HG03045 (cell line): ENCODE measurements around the gene SLC45A1.

ENCODE experiments used
- ATAC-seq: cut with Tn5 transposase; IDR thresholded peaks from one replicate; pipeline ENCODE4 v1.9.1; 2021; ENCODE audit warnings: mild to moderate bottlenecking, moderate library complexity; ENCODE audit not compliant: unreplicated experiment

The SLC45A1 gene

DNA sequence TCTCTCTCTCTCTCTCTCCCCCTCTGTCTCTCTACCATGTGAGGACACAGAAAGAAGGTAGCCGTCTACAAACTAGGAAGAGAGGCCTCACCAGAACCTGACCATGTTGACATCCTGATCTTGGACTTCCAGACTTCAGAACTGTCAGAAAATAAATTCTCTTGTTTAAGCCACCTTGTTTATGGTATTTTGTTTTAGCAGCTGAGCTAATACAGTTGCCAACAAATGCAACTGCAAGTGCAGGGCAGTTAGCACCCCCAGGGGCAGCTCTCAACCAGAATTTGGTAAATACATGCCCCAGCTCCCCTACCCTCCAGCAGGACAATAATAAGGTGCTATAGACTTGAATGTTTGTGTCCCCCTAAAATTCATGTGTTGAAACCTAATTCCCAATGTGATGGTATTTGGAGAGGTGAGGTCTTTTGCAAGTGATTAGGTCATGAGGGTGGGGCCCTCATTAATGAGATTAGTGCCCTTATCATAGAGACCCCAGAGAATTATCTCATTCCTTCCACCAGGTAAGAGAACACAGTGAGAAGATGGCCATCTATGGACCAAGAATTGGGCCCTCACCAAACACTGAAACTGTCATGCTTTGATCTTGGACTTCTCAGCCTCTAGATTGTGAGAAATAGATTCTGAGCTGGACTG lies 6.7 kb upstream of the SLC45A1 start:
- no peak for ATAC-seq

DNA sequence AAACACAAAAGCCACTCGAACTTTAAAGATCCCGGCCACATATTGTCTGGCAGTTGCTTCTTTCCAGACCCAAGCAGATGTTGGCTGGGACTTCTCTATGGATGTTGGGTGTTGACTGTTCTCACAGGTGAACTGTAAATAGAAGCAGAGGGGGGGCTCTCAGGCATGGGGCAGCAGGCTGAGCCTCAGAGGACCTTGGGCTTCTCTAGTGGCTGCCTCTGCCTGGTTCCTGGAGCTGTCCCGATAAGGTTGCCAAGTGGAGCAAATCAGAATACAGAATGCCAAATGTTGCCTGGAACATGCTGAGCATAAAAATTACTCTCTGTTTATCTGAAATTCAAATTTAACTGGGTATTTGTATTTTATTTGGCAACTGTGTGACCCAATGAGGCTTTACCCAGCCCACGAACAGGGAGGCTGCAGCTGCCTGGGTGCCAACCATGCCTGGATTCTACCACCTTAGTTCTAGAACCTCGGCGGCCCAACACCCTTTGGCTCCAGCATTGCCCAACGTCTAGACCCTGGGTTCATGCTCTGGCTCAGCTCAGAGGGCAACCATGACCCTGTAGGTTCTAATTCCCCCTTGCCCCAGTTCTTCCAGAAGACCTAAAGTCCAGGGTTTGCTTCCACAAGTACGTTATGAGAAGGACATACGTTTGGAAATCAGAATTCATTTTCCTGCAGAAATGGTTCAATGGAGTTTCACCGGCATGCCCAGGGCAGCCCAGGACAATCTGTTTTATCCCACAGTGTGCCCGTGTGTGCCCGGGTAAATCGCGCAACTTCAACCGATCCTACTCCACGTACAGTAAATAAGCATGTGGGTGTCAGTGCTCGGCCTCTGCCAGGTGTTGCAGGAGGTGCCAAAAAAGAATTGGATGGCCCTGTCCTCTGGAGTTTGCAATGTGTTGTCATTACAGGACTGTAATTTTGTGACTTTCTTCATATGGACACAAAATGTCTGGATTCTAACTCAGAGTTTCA lies 5.4 kb upstream of the SLC45A1 start:
- no peak for ATAC-seq

GRCh38 chr1:8313231-8313630 lies 4.7 kb upstream of the SLC45A1 start:
- no peak for ATAC-seq

- no peak for ATAC-seq
Observed at GRCh38 chr1:8314346-8315280, 3.3 kb upstream of the SLC45A1 start.

DNA sequence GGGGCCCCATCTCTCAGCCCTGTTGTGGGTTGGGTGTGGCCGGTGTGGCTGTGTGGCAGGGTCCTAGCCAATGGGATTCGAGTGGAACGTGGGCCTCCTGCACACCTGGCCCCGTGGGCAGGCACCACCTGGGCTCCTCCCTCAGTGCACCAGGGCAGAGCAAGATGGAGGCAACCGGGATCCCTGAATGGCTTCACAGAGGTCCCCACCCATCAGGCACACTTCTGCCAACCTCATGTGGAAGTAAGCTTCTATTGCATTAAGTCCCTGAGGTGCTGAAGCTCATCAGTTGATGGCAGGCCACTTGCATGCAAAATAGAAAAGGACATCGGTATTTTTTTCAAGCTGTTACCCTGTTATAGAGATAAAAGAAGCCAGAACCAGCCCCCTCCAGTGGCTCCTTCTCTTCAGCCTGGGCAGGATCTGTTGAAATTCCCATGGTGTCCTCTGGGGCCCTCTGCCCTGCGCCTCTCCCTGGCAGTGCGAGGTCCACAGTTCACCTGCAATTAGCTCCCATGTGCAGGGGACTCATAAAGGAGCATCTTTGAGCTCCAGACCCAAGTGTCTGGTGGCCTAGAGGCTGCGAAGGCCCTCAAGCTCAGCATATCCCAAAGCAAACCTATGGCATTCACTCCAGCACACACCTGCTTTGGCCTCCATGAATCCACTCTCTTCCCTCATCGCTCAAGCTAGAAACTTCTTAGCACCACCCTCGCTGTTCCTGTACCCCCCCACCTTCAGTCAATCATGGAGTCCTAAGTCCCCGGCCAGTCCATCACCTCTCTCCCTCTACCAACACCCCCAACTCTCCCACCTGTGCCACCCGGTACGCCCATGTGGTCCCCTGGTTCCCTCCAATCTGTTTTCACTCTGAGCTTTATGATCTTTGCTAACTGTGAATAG lies 2.1 kb upstream of the SLC45A1 start:
- no peak for ATAC-seq

GRCh38 chr1:8318436-8318835 lies 522 bp downstream of the SLC45A1 start:
- ATAC-seq = no peak

GRCh38 chr1:8321612-8322011 lies 3.7 kb downstream of the SLC45A1 start:
- ATAC-seq = no peak

DNA sequence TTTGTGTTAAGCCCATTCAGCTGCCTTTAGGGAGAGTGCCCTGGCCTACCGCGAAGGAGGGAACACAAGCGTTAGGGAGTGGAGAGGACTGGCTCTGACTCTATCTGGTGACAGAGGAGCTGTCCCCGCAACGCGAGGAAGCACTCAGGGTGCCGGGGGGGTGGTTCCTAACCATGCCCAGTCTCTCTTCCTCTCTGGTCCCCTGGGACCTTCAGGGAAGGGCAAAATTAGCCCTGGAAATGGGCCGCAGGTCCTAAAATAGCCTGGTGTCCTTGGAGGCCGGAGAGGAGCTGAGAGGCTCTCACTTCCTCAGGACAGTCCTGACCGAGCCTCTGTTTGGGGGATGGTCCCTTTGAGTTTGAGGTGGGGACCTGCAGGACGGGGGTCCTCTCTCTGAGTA lies 5.8 kb downstream of the SLC45A1 start:
- ATAC-seq = no peak

DNA sequence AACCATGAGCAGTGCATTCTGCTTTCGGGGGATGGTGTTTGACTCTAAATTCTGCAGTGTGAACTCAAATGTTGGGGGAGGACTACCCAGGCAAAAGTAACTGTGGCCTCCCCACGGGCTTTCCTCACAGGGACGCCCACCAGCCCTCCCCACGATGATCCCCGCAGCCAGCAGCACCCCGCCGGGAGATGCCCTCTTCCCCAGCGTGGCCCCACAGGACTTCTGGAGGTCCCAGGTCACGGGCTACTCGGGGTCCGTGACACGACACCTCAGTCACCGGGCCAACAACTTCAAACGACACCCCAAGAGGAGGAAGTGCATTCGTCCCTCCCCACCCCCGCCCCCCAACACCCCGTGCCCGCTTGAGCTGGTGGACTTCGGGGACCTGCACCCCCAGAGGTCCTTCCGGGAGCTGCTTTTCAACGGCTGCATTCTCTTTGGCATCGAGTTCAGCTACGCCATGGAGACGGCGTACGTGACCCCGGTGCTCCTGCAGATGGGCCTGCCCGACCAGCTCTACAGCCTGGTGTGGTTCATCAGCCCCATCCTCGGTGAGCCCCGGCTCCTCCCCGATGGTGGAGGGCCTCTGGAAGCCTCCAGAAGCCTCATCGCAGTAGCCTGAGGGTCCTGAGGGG lies 6.4 kb downstream of the SLC45A1 start:
- ATAC-seq = no peak

DNA sequence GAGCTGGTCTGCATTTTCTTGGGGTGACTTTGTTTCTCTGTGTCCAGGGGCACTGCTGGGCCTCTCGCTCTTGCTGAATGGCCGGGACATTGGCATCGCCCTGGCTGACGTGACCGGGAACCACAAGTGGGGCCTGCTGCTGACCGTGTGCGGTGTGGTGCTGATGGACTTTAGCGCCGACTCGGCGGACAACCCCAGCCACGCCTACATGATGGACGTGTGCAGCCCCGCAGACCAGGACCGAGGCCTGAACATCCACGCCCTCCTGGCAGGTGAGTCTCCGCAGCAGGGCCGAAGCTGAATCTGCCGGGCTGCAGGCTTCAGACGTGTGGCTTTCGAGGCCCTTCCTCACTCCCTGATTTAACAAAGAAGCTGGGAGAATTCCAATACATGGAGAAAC lies 7.9 kb downstream of the SLC45A1 start:
- no peak for ATAC-seq

GRCh38 chr1:8326265-8326664 lies 8.4 kb downstream of the SLC45A1 start:
- no peak for ATAC-seq

DNA sequence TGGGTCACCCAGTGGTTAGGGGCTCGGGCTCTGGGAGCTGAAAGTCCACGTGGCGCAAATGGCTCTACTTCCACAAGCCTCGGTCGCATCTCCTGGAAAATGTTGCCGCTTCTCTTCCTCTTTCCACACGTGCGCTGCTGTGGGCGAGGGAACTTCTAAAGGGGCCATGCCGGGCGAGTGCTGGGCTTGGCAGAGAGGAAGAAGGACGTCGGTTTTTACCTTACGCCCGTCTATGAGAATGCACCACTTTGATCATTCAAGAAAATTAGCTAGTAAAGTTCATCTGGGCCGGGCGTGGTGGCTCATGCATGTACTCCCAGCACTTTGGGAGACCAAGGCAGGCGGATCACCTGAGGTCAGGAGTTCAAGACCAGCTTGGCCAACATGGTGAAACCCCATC lies 10.4 kb downstream of the SLC45A1 start:
- ATAC-seq = no peak

GRCh38 chr1:8329439-8329838 lies 11.5 kb downstream of the SLC45A1 start:
- ATAC-seq = no peak

DNA sequence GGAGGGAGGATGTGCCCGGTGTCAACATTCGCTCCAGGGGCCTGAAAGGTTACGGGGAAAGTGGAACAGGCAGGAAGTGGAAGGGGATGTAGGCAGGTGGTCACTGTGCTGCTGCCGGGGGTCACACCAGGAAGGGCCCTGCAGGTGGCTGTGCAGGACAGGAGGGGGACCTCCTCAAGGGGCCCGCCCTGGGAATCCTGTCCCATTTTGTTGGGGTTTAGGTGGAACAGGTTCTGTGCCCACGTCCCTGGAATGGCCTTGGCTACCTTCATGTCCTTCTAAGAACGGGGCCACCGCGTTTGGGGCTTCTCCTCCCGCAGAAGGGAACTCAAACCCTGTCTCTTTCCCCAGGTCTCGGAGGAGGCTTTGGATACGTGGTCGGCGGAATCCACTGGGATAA lies 11.9 kb downstream of the SLC45A1 start:
- ATAC-seq = no peak

- no peak for ATAC-seq
Observed at GRCh38 chr1:8330271-8331125, 12.6 kb downstream of the SLC45A1 start.

- ATAC-seq = no peak
Observed at GRCh38 chr1:8332806-8333205, 14.9 kb downstream of the SLC45A1 start.

DNA sequence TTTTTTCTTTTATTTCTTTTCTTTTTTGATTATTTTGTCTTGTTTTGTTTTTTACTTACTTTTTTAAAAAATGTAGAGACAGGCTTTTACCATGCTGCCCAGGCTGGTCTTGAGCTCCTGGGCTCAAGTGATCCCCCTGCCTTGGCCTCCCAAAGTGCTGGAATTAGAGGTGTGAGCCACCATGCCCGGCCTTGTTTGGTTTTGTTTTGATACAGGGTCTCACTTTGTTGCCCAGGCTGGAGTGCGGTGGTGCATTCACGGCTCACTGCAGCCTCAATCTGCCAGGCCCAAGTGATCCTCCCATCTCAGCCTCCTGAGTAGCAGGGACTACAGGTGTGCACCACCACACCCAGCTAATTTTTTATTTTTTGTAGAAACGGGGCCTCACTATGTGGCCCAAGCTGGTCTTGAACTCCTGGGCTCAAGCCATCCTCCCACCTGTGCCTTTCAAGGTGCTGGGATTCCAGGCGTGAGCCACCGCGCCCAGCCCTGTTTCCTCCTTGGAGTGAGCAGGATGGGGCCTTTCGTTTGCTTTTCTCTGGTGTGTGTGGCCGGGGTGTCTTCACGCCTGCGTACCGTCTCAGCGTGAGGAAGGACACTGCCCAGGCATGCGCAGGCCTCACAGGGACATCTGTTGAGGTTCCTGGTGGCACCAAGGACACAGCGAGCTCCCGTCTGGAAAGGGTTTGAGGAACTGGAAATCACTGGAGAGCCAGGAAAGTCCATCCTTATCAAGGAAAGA lies 15.5 kb downstream of the SLC45A1 start:
- no peak for ATAC-seq
